CD4-positive, alpha-beta T cell treated with Interferon alpha-2 for 1 hour (primary cell): ENCODE measurements around the gene GLT6D1.

Experiments used
- DNase-seq, 2 donors: peaks; one replicate each; pipeline ENCODE4 v3.0.0-alpha.2; 2020 to 2022

GLT6D1 gene

DNA sequence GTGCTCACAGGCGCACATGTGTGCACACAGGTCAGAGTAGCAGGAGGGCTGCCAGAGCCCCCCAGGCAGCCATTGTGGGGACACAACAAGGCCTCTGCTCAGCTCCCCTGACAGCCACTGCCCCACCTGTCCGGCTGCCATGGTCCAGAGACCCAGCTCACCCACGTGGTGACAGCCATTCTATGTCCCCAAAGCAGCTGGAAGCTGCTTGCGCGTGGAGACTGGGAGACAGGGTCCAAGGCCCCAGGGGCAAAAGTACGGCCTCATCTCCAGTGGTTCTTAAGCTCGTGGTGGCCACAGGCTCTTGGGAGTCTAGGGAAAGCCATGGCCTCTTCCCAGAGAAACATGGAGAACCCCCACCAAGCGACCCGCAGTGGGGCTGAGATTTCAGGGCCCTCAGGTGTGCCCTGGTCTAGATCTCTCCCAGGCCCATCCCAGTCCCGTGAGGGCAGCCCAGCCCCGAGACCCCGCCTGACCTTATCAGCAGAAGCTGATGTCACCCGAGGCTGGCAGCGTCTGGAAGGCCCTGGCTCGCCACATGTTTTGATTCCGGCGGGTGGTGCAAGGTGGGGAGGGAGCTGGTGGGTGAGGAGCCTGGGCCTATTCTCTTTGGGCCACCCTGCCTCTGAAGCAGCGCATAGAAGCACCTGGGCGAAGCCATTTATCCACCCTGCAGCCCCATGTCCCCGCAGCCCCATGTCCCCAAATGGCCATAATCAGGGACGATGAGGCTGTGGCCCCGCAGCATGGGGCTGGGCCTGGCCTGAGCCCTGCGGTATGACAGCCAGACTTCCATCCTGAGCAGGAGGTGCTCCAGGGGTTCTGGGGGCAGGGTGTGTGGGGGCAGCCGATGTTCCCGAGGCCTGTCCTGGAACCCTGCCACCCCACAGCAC is 31.7 kb downstream of the GLT6D1 start:
- DNase-seq = no peak

GRCh38 chr9:135606885-135607259 is 32.5 kb downstream of the GLT6D1 start:
- no peak for DNase-seq

DNA sequence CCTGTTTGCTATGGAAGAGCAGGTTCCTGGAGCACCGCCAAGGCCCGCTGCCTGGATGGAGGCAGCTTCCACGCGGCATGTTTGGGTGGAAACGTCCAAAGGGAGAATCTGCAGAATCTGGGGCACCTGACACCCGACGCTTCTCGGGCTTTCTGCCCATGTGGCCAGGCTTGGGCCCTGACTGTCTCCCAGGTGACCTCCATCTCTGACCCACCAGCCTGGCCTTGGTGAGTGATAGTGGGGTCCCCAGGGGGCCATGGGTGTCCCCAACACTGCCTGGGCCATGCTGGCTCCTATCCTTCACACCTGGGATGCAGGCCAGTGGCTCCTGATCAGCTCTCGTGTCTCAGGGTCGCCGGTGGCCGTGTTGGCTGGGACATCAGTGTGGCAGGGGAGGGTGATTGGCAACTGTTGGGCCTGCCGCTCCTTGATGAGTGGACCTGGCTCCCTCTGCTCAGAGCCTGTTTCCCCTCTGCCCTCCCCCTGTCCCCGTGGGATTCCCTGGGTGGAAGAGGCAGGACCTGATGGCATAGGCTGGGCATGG is 34.0 kb downstream of the GLT6D1 start:
- no peak for DNase-seq

DNA sequence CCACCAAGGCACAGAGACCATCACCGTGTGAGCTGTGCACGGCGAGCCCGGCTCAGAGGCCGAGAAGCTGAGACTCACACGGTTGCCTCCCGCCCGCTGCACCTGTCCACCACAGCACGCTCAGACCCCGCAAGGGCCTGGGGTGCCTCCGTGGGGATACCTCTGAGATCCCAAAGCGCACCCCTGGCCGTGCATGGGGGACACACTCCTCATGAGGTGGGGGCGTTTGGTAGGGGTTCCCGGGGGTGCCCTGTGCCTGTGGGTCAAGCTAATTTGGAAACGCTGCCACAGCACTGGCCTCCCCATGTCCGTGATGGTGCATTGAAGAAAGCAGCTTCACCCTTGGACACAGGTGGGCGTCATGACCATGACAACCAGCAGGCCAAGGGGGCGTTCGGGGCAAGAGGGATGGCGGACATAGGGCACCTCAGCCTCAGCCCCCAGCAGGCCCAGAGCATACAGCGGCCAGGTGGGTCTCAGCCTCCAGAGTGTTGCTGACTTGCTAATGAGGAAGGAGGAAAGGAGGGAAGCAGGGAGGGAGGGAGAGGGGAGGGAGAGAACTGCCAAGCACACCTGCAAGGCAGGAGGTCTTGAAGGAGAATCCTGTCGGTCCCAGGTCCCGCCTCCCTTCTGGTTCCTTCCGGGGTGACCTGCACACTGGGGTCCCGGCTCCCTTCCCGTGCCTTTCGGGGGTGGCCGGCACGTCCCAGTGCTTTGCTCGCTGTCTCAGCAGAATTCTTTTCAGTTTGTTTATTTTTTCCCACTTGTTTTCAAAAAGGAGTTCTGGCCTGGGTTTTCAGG is 34.7 kb downstream of the GLT6D1 start:
- DNase-seq = no peak

GRCh38 chr9:135602789-135603481 is 36.4 kb downstream of the GLT6D1 start:
- peak in 1 of 2 donors; percentile 53 for DNase-seq

GRCh38 chr9:135601988-135602387 is 37.4 kb downstream of the GLT6D1 start:
- no peak for DNase-seq

GRCh38 chr9:135600296-135600817 is 39.0 kb downstream of the GLT6D1 start:
- no peak for DNase-seq

- DNase-seq = no peak
Measured at GRCh38 chr9:135596211-135596610, 43.1 kb downstream of the GLT6D1 start.

DNA sequence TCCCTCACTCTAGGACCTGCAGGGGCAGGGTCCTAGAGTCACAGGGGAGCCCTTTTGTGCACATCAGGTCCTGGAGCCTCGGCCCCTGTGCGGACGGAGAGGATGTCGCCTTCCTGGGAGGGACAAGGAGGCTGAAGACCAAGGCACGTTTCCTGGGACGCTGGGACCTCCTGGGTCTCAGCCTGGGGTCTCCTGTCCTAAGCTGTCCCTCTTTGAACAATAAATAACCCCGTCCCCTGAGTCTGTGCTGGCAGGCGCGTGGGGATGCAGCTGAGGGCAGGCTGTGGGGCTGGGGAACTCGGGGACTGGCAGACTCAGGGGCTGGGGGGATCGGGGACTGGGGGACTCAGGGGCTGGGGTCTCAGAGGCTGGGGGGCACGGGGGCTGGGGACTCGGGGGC is 46.7 kb downstream of the GLT6D1 start:
- DNase-seq = no peak

- DNase-seq = no peak
Measured at GRCh38 chr9:135592331-135592590, 47.1 kb downstream of the GLT6D1 start.

GRCh38 chr9:135591506-135592330 is 47.6 kb downstream of the GLT6D1 start:
- no peak for DNase-seq

DNA sequence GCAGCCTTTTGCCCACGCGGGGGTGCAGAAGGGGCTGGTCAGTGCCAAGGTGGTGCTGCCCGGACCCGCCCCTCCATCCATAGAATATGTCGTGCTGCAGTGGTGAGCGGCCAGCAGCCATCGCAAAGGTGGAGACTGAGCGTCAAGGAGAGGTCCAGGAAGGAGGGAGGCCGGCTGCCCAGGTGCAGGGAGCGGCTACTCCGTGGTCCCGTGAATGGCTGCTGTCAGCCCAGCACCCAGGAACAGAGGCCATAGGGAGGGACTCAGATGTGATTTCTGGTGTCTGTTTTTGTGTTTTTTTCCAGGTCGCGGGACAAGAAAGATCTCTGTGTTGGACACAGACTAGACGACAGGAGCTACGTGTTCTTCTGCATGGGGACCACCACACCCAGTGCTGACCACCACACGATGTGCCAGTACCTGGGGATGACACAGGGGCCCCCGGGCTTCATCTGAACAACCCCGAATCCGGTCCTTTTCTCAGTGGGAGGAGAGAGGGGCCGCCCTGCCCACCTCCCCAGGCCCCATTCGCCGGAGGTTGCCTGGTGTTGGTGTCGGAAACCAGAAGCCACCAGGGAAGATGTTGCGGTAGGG is 48.8 kb downstream of the GLT6D1 start:
- DNase-seq = no peak

DNA sequence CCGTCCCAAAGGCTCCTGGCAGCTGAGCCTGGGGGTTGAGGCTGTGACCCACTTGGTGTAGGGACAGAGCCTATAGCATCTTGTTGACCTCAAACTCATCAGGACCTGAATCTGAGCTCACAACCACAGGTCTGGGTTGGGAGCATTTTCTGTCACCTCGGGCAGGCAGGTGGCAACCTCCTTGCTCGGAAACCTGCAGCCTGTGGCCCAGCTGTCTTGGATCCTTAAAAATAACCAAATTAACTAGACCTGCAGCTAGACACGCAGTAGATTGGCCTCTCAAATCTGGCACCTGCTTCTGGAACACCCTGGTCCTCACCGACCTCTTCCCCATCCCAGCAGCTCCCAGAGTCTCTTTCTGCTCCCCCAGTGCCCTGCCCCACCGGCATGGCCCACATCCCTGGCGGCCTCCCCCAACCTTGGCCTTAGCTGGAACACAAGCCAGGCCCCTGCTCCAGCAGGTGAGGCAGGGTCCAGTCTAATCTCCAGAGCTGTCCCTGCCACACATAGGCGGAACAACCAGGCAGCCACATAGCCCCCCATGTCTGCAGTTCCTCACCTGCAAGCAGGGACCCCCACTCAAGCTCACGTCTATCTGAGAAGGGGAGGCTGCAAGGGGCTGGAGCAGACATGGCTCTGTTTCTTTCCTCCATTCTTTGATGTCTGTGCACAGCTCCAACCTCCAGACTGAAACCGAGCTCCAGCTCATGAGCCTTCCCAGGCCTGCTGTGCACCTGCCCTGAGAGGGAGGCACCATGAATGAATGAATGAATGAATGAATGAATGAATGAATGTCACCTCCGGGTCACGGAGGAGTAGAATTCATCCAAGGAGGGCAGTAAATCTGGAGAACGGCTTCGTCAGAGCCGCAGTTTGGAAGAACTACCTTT is 49.5 kb downstream of the GLT6D1 start:
- no peak for DNase-seq

GRCh38 chr9:135588886-135589595 is 50.3 kb downstream of the GLT6D1 start:
- DNase-seq = no peak

DNA sequence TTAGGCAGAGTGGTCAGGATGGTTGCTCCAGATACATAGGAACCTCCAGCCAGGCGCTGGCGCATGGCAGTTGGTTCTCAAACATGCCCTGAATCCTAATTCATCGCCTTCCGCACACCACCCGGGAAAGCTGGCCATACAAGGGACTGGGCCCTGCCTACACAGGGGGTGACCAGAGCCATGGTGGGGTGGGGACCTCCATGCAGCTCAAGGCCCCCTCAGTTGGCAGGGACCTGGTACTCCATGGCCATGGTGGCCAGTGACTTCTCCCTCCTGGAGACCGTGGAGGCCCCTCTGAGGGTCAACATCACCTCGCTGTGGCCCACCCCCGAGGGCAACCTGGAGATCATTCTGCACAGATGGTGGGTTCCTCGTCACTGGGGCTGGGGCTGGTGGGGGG is 51.0 kb downstream of the GLT6D1 start:
- no peak for DNase-seq

DNA sequence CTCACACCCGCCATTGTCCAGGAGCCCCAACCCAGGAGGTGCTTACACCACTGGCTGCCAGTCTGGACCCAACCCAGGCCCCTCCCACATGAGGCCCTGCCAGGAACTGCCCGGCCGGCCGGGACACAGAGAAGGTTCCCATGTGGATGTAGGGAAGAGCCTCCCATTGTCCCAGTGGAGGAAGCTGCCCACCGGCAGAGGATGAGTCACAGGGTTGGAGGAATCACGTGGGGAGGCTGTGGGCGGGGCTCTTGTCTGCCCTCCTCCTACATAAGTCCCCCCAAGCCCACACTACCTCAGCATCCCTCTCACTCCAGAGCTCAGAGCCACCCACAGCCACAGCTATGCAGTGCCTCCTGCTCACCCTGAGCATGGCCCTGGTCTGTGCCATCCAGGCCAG is 51.7 kb downstream of the GLT6D1 start:
- no peak for DNase-seq

- no peak for DNase-seq
Measured at GRCh38 chr9:135586601-135587109, 52.7 kb downstream of the GLT6D1 start.

GRCh38 chr9:135584934-135585333 is 54.4 kb downstream of the GLT6D1 start:
- no peak for DNase-seq

DNA sequence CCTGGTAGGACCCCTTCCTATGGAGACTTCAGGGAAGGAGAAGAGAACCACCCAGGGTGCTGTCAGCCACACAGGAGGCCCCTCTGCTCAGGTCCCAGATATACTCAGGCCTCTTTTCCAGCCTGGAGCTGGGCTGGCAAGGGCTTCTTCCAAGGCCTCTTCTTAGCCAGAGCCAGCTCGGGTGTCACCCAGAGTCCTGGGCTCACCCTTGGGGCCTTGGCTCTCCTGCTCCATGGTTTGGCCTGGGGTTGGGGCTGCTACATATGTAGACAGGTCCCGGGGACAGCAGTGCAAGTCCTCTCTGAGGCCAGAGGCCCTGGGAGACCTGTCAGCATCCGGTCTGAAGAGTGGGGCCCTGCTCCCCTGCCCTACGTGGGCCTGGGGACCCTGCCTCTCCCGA is 55.0 kb downstream of the GLT6D1 start:
- DNase-seq = no peak

DNA sequence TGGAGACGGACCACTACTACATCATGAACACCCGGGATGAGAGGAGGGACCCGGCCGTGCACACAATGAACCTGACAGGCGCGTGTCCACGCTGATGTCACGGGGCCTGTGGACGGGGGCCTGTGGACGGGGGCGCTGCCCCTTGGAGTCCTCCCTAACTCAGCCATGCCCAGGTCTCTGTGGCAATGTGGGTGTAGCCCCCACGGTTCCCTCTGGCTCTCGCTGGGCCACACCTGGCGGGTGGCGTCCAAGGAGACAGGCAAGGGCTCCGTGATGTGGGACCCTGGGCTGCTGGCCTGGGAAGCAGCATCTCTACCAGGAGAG is 55.7 kb downstream of the GLT6D1 start:
- DNase-seq = no peak
